Measurements from ENCODE around the gene YIPF6. TPM values are rescaled to one million over a fixed set of nuclear protein-coding genes. Genes with fewer than 3 reads are reported as not detected.
A peak's percentile ranks its signal among the peaks of the same experiment; 100 is the strongest.
"Not testable (repeated sequence)": the region's sequence is repeated elsewhere in the genome, so short reads cannot be mapped to it uniquely, and the experiment has no call there.

YIPF6 gene
- total RNA-seq (ENCODE audit: insufficient read depth, low replicate concordance): 33.7 TPM

DNA sequence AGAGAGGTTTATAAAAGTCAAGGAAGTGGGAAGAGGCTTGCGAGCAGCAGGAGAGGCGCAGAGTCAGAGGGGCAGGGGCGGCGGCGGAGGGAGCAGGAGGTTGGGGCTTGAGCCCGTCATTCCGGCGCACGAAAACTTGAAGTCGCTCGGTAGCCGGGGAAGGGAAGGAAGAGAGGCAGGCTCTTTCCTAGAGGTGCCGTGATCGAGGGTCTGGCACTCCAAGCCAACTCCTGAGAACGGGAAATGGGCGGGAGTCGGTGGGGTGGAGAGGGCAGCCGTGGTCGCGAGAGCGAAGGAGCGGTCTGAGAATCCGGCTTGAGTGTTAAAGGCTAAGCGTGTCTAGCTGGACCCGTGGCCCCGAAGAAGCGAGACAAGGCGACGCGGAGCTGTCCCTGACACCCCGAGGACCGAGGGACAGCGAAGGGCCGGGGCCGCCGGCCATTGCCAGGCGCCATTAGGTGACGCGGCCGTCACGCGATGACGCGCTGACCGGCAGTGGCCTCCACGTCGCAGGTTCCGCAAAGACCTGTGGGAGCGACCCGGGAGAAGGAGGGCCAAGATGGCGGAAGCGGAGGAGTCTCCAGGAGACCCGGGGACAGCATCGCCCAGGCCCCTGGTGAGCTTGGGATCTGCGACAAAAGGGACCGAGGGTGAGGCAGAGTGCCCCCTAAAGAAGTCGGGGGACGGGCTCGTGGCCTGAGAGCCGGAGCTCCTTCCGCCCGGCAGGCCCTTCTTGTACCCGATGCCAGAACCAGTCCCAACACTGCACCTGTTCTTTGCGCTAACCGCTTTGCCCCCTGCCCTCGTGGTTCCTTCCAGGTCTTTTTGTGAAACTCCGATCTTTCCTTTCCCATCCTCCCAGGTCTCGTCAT is at the start of gene YIPF6:
Gene YIPF6, plus strand, starts transcription at position 544 of the 872 bp plus-strand sequence. Its CDS starts 16 bp downstream, at position 560.
- peak; percentile 81 for DNase-seq (ENCODE audit: low spot score)

DNA sequence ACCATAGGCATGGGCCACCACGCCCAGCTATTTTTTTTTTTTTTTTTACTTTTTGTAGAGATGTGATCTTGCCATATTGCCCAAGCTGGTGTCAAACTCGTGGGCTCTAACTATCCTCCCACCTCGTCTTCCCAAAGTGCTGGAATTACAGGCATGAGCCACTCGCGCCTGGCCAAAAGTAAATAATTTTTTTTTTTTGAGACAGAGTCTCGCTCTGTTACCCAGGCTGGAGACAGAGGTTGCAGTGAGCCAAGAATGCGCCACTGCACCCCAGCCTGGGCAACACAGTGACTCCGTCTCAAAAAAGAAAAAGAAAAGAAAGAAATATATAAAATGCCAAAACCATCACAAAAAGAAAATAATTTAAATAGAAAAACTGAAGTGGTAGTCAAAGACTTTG is 47.1 kb upstream of the YIPF6 start:
- no peak for DNase-seq (ENCODE audit: low spot score)

GRCh38 chrX:68454476-68455150 is 44.2 kb upstream of the YIPF6 start:
- no peak for DNase-seq (ENCODE audit: low spot score)

GRCh38 chrX:68455151-68455510 is 43.7 kb upstream of the YIPF6 start:
- DNase-seq (ENCODE audit: low spot score): no peak

- no peak for DNase-seq (ENCODE audit: low spot score)
Observed at GRCh38 chrX:68461093-68461492, 37.8 kb upstream of the YIPF6 start.

DNA sequence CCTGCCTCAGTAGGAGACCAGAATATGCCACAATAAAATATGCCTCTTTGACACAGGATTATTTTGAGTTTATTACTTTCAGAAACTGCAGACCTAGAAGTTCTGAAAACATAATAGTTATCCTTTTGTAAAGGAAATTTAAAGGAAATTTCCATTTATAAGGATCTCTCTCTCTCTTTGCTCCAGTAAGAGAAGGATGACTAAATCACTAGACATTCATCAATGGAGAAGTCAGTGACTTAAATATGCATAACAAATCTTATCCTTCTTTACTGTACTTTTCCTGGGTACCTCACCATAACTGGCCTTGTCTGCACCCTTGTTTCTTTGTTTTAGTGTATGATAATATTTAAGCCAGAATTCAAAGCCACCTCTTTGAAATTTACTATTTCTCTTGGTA is 37.3 kb upstream of the YIPF6 start:
- DNase-seq (ENCODE audit: low spot score): no peak

DNA sequence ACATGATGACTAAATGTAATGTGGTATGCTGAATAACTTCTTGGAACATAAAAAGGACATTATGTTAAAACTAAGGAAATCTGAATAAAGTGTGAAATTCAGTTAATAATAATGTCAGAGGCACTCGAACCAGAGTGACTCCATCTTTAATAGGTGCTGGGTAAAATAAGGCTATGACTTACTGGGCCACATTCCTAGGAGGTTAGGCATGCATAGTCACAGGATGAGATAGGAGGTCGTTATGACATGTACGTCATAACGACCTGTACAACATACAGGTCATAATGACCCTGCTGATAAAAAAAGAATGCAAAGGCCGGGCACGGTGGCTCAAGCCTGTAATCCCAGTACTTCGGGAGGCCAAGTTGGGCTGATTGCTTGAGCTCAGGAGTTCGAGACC is 36.7 kb upstream of the YIPF6 start:
- no peak for DNase-seq (ENCODE audit: low spot score)

GRCh38 chrX:68462653-68463052 is 36.2 kb upstream of the YIPF6 start:
- peak; percentile 35 for DNase-seq (ENCODE audit: low spot score)

DNA sequence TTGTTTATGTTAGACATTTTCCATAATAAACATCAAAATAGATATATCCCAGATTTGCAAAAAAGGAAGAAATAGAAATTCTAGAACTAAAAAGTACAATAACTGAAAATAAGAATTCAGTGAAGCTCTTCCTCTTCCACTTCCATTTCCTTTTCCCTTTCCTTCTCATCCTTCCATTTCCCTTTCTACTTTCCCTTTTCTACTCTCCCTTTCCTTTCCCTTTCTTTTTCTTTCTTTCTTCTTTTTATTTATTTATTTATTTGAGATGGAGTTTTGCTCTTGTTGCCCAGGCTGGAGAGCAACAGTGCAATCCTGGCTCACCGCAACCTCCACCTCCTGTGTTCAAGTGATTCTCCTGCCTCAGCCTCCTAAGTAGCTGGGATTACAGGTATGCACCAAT is 35.0 kb upstream of the YIPF6 start:
- DNase-seq (ENCODE audit: low spot score): no peak

- DNase-seq (ENCODE audit: low spot score): no peak
Observed at GRCh38 chrX:68464796-68465195, 34.1 kb upstream of the YIPF6 start.

DNA sequence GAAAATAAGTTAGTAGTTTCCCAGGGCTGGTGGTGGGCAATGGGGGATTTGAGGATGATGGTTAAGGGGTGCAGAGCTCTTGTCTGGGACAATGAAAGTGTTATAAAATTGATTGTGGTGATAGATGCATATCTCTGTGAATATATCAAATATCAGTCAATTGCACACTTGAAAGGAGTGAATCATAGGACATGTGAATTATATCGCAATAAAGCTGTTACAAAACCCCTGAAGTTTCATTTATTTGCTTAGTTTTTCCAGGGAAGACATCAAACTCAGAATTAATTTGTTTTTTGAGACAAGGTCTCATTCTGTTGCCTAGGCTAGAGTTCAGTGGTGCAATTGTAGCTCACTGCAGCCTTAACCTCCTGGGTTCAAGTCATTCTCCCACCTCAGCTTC is 17.9 kb upstream of the YIPF6 start:
- DNase-seq (ENCODE audit: low spot score): no peak

- DNase-seq (ENCODE audit: low spot score): not testable (repeated sequence)
Observed at GRCh38 chrX:68486198-68486597, 12.7 kb upstream of the YIPF6 start.

DNA sequence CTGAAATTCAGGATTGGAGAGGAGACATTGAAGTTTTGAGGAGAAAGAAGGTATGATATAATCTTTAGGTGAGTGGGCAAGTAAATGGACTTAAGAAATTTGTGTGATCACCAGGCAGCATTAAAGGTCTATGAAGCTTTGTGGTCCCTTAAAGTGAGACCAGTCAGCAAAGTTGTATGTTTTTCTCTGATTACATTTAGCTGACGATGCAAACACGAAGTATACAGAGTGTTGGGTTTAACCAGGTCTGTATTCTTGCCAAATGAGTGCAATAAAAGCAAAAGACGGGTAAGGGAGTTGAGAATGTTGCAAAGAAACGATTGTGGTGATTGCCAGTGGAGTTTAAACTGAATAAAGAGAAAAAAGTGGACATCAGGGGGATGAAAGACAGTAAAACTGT is 11.6 kb upstream of the YIPF6 start:
- no peak for DNase-seq (ENCODE audit: low spot score)

DNA sequence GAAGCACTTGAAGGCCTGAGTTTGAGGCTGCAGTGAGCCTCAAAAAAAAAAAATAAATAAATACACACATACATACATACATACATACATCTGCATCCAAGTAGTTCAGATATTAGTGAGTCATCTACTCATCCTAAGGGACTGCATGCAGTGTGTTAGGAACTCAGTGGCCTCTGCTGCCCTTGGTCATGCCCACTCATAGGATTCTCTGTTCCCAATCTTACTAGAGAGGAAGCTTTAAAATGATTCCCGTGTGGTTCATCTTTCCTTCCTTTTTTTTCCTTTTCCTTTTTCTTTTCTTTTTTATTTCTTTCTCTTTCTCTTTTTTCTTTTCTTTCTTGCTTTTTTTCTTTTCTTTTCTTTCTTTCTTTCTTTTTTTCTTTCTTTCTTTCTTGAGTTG is 10.9 kb upstream of the YIPF6 start:
- DNase-seq (ENCODE audit: low spot score): no peak

GRCh38 chrX:68488657-68489056 is 10.2 kb upstream of the YIPF6 start:
- no peak for DNase-seq (ENCODE audit: low spot score)

- peak; percentile 4 for DNase-seq (ENCODE audit: low spot score)
Observed at GRCh38 chrX:68490644-68491043, 8.2 kb upstream of the YIPF6 start.

DNA sequence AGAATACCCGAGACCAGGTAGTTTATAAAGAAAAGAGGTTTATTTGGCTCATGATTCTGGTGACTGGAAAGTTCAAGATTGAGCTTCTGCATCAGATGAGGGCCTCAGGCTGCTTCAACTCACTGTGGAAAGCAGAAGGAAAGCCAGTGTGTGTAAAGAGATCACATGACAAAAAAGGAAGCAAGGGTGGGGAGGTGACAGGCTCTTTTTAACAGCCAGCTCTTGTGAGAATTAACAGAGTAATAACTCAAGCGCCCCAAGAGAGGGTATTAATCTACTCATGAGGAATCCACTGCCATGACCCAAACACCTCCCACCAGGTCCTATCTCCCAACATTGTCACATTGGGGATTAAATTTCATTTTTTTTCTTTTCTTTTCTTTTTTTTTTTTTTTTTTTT is 6.3 kb upstream of the YIPF6 start:
- no peak for DNase-seq (ENCODE audit: low spot score)

GRCh38 chrX:68493776-68494175 is 5.1 kb upstream of the YIPF6 start:
- not testable (repeated sequence) for DNase-seq (ENCODE audit: low spot score)

- DNase-seq (ENCODE audit: low spot score): no peak
Observed at GRCh38 chrX:68498044-68498507, 775 bp upstream of the YIPF6 start.

GRCh38 chrX:68499543-68500504 is 973 bp downstream of the YIPF6 start:
- no peak for DNase-seq (ENCODE audit: low spot score)

DNA sequence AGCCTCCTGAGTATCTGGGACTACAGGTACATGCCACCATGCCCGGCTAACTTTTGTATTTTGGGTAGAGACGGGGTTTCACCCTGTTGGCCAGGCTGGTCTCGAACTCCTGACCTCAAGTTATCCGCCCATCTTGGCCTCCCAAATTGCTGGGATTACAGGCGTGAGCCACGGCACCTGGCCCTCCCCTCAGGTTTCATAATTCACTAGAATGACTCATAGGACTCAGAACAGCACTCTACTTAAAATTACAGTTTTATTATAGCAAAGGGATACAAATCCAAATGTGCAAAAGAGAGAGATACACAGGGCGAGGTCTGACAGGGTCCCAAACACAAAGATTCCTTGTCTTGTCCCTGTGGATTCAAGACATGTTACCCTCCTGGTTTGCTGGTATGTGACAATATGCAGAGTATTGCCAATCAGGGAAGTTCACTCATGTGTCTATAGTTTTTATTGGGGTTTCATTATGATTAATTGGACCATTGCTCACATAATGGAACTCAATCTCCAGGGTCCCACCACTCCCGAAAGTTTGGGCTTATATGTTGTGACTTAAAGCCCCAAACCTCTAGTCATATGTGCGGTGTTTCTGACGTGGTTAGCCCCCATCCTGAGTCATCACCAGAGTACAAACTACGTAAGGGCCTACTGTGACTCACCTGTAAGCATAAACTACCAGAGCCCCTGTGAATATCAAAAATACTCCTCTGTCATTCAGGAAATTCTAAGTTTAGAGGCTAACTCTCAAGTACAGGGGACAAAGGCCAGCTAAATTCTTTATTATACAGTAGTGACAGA is 5.2 kb downstream of the YIPF6 start:
- DNase-seq (ENCODE audit: low spot score): no peak
